Measurements from ENCODE around the gene CFAP57. TPM values are rescaled to one million over a fixed set of nuclear protein-coding genes. Genes with fewer than 3 reads are reported as not detected.
"Not testable (repeated sequence)": the region's sequence is repeated elsewhere in the genome, so short reads cannot be mapped to it uniquely, and the experiment has no call there.

CFAP57 gene
- total RNA-seq, 2 donors from 2014 or later: 0.12 TPM; not detected in 1

DNA sequence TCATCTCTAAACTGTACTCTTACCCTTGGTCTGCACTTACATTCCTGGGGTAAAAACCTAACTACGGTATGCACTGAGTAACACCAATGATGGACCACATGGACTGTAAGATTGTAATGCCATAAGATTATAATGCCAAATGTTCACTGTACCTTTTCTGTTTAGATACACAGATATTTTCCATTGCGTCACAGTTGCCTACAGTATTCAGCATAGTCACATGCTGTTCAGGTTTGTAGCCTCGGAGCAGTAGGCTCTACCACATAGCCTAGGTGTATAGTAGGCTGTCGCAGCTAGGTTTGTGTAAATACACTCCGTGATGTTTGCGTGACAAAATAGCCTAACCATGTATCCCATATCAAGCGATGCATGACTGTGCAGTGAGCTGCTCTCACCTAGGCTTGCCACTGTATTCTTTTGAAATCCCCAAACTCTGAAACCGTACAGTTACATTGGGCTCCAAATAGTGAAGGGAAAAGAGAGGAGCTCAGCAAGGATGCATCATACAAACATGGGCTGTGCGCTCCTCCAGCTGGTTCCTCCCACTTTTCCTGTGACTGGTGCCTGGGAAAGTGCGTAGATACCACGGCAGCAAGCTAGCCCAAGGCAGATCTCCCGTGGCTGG, 35.2 kb downstream of the CFAP57 start:
- H3K27me3 ChIP-seq: no peaks in the 10 kb centered on the region
- no peak for DNase-seq (ENCODE audit: low spot score)
- no peaks in the 10 kb centered on the region for H3K36me3 ChIP-seq
- H3K4me1 ChIP-seq: peaks cover 0 to 20% of the 10 kb centered on the region in 2 donors
- no peak overlapping the region for H3K4me3 ChIP-seq
- TF ChIP-seq, protein P1, sequence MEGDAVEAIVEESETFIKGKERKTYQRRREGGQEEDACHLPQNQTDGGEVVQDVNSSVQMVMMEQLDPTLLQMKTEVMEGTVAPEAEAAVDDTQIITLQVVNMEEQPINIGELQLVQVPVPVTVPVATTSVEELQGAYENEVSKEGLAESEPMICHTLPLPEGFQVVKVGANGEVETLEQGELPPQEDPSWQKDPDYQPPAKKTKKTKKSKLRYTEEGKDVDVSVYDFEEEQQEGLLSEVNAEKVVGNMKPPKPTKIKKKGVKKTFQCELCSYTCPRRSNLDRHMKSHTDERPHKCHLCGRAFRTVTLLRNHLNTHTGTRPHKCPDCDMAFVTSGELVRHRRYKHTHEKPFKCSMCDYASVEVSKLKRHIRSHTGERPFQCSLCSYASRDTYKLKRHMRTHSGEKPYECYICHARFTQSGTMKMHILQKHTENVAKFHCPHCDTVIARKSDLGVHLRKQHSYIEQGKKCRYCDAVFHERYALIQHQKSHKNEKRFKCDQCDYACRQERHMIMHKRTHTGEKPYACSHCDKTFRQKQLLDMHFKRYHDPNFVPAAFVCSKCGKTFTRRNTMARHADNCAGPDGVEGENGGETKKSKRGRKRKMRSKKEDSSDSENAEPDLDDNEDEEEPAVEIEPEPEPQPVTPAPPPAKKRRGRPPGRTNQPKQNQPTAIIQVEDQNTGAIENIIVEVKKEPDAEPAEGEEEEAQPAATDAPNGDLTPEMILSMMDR (IDR thresholded peaks at IDR 0.05): no peak
- peaks cover 0 to 9% of the 10 kb centered on the region in 2 donors for H3K9me3 ChIP-seq
- peak overlapping the region; percentile 23 to 49 for H3K27ac ChIP-seq

DNA sequence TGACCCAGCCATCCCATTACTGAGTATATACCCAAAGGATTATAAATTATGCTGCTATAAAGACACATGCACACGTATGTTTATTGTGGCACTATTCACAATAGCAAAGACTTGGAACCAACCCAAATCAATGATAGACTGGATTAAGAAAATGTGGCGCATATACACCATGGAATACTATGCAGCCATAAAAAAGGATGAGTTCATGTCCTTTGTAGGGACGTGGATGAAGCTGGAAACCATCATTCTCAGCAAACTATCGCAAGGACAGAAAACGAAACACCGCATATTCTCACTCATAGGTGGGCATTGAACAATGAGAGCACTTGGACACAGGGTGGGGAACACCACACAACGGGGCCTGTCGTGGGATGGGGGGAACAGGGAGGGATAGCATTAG, 36.1 kb downstream of the CFAP57 start:
- not testable (repeated sequence) for H3K4me3 ChIP-seq
- H3K4me1 ChIP-seq: peaks cover 0 to 20% of the 10 kb centered on the region in 2 donors

DNA sequence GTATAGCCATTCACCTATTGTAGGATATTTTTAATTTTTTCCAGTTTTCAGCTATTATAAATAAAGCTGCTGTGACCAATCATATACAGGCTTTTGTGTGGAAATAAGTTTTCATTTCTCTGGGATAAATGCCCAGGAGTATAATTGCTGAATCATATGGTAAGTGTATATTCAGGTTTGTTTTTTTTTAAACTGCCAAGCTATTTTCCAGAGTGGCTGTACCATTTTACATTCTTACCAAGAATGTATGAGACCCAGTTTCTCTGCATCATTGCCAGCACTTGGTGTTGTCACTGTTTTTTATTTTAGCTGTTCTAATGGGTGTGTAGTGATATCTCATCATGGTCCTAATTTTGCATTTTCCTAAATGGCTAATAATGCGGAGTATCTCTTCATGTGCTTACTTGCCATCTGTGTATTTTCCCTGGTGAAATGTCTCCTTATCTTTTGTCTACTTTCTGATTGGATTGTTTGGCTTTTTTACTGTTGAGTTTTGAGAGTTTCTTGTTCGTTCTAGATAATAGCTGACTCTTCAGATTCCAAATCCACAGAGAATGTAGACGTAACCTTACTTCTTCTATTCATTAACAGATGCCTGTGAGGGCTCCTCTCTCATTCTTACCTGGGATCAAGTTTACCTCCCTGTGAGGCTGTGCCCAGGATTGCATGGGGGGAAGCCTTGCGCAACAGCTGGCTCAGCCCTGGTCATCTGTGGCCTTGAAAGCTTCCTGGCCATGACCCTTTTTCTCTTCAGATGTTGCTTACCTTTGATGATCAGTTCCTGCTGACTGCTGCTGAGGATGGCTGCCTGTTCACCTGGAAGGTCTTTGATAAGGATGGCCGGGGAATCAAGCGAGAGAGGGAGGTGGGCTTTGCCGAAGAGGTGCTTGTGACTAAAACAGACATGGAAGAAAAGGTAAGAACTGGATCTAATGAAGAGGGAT, 42.6 kb downstream of the CFAP57 start:
- DNase-seq (ENCODE audit: low spot score): no peak
- no peak overlapping the region for H3K27ac ChIP-seq
- TF ChIP-seq, protein P1 (IDR thresholded peaks at IDR 0.05): no peak
- no peaks in the 10 kb centered on the region for H3K27me3 ChIP-seq
- no peak overlapping the region for H3K4me3 ChIP-seq
- no peaks in the 10 kb centered on the region for H3K9me3 ChIP-seq
- no peaks in the 10 kb centered on the region for H3K36me3 ChIP-seq
- no peaks in the 10 kb centered on the region for H3K4me1 ChIP-seq

More for the DNA sequence above, 36.1 kb downstream of the CFAP57 start:
- H3K9me3 ChIP-seq; DNase-seq (ENCODE audit: low spot score); H3K27ac ChIP-seq; H3K36me3 ChIP-seq; H3K27me3 ChIP-seq: not testable (repeated sequence)

DNA sequence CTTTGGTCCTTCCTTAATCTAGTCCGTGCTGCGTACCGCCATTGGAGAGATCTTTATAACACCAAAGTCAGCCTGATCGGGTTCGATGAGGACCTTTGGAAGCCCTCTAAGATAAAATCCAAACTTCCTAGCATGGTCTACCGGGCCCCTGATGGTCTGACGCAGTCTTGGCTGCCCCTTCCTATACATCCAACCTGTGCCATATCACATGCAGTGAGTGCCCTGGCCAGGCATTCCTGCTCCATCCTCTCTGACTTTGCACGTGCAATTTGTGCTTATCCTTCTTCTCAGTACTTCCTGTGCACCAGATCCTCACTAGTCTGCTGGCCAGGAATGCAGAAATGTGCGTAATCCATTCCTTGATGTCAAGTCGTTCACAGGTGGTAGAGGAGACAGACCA, 45.6 kb downstream of the CFAP57 start:
- DNase-seq (ENCODE audit: low spot score): no peak
- no peak overlapping the region for H3K27ac ChIP-seq
- H3K4me3 ChIP-seq: no peak overlapping the region
- no peaks in the 10 kb centered on the region for H3K36me3 ChIP-seq
- TF ChIP-seq, protein P1 (IDR thresholded peaks at IDR 0.05): no peak
- no peaks in the 10 kb centered on the region for H3K27me3 ChIP-seq
- H3K4me1 ChIP-seq: no peaks in the 10 kb centered on the region
- H3K9me3 ChIP-seq: no peaks in the 10 kb centered on the region

DNA sequence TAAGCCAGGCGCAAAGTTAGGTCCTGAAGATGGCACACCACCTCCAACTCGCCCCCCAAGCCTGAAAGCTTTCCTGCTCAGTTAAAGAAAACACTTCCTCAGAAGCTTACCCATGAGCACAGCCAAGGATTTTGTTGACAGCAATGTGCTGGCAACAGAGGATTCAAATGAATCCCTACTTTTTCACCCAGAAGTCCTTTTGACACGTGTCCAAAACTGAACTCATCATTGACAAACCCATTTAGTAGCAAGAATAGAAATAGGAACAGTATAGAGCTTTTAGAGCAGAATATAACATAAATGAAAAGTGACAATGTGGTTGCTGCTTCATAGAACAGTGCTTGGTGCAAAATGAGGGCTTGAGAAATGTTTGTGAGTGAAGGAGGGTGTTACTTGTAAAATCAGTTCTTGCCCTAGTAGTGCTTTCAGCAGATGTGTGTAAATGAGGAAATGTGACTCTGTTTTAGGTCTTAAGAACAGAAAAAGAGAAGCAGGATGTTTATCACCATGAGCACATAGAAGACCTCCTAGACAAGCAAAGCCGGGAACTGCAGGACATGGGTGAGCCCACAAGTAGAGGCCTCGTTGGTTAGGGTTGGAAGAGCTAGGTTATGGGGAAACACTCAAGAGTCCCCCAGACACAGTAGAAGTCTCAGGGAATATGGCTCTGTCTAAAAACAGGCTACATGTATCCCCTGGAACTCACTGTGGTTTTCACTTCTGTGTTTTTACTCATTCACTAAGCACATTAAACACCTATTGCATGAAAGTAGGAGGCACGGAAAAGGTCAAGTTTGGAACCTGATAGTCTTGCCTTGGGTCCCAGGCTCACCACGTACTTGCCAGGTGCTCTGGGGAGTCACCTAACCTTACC, 49.0 kb downstream of the CFAP57 start:
- TF ChIP-seq, protein P1 (IDR thresholded peaks at IDR 0.05): no peak
- H3K27me3 ChIP-seq: no peaks in the 10 kb centered on the region
- H3K27ac ChIP-seq: no peak overlapping the region
- no peak overlapping the region for H3K4me3 ChIP-seq
- no peak for DNase-seq (ENCODE audit: low spot score)
- no peaks in the 10 kb centered on the region for H3K4me1 ChIP-seq
- H3K36me3 ChIP-seq: no peaks in the 10 kb centered on the region
- H3K9me3 ChIP-seq: no peaks in the 10 kb centered on the region
